Measurements from ENCODE around the gene RHOH.

RHOH gene

DNA sequence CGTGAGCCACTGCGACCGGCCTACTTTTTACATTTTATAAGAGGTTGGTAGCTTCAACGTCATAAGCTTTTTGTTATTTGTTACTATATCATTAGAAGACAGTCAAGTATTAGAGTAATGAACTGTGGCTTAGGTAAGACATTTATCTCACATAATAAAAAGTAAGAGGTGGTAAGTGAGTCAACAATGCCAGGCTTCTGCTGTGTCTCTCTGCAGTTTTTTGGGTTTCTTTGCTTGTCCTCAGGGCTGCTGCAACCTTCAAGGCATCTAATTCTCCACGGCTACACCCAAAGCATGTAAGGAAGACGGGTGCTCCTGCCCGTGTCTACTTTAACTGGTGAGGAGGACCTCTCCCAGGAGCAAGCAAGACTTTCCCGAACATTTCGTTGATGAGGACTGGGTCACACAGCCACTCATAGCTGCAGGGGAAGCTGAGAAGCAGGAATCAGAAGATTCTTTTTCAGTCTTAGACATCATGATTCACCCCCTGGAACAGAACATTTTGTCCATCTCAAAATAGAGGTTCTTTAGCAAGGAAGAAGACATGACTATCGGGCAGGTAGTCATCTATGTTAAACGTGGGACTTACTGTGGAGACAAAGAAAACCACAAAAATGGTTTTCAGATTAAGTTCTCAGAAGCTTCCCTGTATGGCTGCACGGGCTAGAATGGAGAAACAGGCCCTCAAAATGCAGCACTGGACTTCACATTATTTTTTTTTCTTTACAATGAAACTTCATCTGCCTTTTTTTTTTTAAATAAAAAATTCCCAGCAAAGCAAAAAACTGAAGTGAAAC is 13.0 kb upstream of the RHOH start:
- no peak for TF ChIP-seq CTCF (conservative IDR thresholded peaks at IDR 0.05; ENCODE audit: control insufficient read depth, insufficient read depth, low read depth, low read length)
- peak; percentile 95 for DNase-seq (ENCODE audit: low read depth)
- no peak overlapping the region for H3K4me3 ChIP-seq (ENCODE audit: control insufficient read depth, low read depth, low read length)

DNA sequence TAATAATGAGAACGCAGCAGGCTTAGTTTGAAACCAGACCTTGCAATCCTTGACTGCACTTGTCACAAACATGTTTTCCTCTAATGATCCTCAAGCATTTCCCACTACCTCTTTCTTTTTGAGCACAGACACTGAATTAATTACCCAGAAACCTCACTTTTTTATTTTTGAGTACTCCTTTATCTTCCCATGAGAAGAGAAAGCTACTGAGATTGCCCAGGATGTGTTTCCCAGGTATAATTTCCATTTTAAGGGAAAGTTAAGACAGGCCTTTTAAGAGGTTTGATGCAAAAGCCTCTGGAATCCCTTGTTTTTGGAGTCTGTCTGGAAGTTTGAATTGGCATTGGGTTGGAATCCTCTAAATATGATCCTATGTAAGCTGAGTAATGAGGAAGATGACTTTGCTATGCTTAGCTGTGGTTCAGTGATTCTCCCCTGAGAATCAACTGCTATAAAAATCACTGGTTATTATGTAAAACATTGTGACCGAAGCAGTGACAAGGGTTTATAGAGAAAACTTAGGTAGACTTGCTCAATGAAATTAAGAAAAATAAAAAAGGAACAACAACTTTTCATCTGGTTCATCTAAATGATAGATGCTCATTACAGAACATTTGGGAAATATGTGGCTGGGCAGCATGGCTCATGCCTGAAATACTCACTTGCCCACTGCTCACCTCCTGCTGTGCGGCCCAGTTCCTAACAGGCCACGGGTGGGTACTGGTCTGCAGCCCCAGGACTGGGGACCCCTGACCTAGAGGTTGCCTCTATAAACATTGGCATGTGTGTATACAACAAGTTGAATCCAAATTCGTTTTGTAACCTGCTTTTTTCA is 10.8 kb upstream of the RHOH start:
- H3K4me3 ChIP-seq (ENCODE audit: control insufficient read depth, low read depth, low read length) = no peak overlapping the region
- peak; percentile 90 for DNase-seq (ENCODE audit: low read depth)
- no peak for TF ChIP-seq CTCF (conservative IDR thresholded peaks at IDR 0.05; ENCODE audit: control insufficient read depth, insufficient read depth, low read depth, low read length)

DNA sequence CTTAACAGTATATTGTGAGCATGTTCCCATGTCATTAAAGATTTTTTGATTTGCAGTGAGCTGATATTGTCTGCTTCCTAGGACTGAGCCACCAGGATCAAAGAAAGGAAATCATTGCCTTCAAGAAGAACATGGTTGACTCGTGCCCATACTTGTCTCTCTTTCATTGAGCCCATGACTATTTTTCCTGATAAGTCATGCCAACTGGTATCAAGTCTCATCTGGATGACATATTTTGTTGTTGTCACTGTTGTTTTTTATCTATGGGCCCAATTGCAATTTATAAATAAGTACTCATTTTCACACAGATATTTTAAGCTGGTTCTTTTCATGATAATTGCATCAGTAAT is 10.2 kb upstream of the RHOH start:
- no peak for TF ChIP-seq CTCF (conservative IDR thresholded peaks at IDR 0.05; ENCODE audit: control insufficient read depth, insufficient read depth, low read depth, low read length)
- H3K4me3 ChIP-seq (ENCODE audit: control insufficient read depth, low read depth, low read length) = no peak overlapping the region
- peak; percentile 32 for DNase-seq (ENCODE audit: low read depth)

- no peak for TF ChIP-seq CTCF (conservative IDR thresholded peaks at IDR 0.05; ENCODE audit: control insufficient read depth, insufficient read depth, low read depth, low read length)
- no peak overlapping the region for H3K4me3 ChIP-seq (ENCODE audit: control insufficient read depth, low read depth, low read length)
- no peak for DNase-seq (ENCODE audit: low read depth)
These were observed 9.4 kb upstream of the RHOH start for GRCh38 chr4:40187386-40187906.

DNA sequence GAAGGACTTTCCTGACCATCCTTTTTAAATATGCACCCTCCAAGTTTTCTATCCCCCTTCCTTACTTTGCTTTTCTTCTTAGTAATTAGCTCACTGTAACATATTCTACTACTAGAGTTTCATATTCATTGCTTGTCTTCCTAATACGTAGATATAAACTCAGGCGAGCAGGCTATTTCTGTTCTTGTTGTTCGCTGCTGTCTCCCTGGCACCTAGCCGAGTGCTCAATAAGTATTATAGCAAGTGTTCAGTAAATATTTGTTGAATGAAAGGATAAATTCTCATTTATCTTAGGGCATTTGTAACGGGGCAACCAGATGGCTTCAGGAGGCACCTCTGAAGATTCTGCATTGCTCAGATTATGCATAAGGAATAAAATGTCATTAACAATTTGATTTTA is 6.8 kb upstream of the RHOH start:
- DNase-seq (ENCODE audit: low read depth) = no peak
- no peak overlapping the region for H3K4me3 ChIP-seq (ENCODE audit: control insufficient read depth, low read depth, low read length)
- TF ChIP-seq CTCF (conservative IDR thresholded peaks at IDR 0.05; ENCODE audit: control insufficient read depth, insufficient read depth, low read depth, low read length) = no peak

- TF ChIP-seq CTCF (conservative IDR thresholded peaks at IDR 0.05; ENCODE audit: control insufficient read depth, insufficient read depth, low read depth, low read length) = no peak
- H3K4me3 ChIP-seq (ENCODE audit: control insufficient read depth, low read depth, low read length) = no peak overlapping the region
- no peak for DNase-seq (ENCODE audit: low read depth)
These were observed 6.4 kb upstream of the RHOH start for GRCh38 chr4:40190465-40190864.
